ENCODE measurements around the gene MVP. TPM values are rescaled to one million over a fixed set of nuclear protein-coding genes. Genes with fewer than 3 reads are reported as not detected.
A peak's percentile ranks its signal among the peaks of the same experiment; 100 is the strongest.

Gene MVP
- total and polyA plus RNA-seq, 2 donors (not counting 1 experiment from before 2014, with no cell fraction given) = 109 to 121 TPM

GRCh38 chr16:29806641-29807425, 13.4 kb upstream of the MVP start:
- Mint-ChIP-seq H3K9me3 (ENCODE audit: insufficient read depth) (no peaks in the 10 kb centered on the region), H3K4me1 (peaks cover 57% of the 10 kb centered on the region), H3K27ac (peak overlapping the region; percentile 94), H3K4me3 (peak overlapping the region; percentile 93), H3K27me3 (no peaks in the 10 kb centered on the region)
- Histone ChIP-seq H3K4me3 (ENCODE audit: control extremely low read depth in 1 of 5, extremely low read depth in 1 of 5, insufficient read depth in 1 of 5, low read depth in 2 of 5, low read length in 4 of 5) (peak overlapping the region; percentile 25 to 77 (median 66)), H3K4me2 (replicated peaks; ENCODE audit: low read depth, low read length, poor library complexity, severe bottlenecking) (peak overlapping the region; percentile 99), H3K79me2 (ENCODE audit: control insufficient read depth, insufficient read depth, low read length) (peaks cover 37% of the 10 kb centered on the region), H3K4me1 (ENCODE audit: control insufficient read depth in 2 of 2, insufficient read depth in 2 of 2, low read length in 2 of 2) (peaks cover 56 to 61% of the 10 kb centered on the region in 2 donors), H3K27me3 (replicated peaks in 1 of 4; ENCODE audit: control extremely low read depth in 1 of 4, control insufficient read depth in 3 of 4, insufficient read depth in 4 of 4, low read length in 3 of 4) (peaks cover 0 to 7% (median 2%) of the 10 kb centered on the region in 4 experiments), H3K9me3 (ENCODE audit: control extremely low read depth in 1 of 3, control insufficient read depth in 2 of 3, insufficient read depth in 1 of 3, low read length in 2 of 3) (peaks cover 0 to 5% (median 0%) of the 10 kb centered on the region in 3 donors), H3K36me3 (replicated peaks in 1 of 2; ENCODE audit: control extremely low read depth in 1 of 2, control insufficient read depth in 1 of 2, extremely low read depth in 1 of 2, insufficient read depth in 2 of 2, low read length in 1 of 2) (peaks cover 2 to 18% of the 10 kb centered on the region in 2 experiments), H3K9ac (ENCODE audit: low read length) (peak overlapping the region; percentile 68), H4K20me1 (ENCODE audit: control insufficient read depth, insufficient read depth, low read length, poor library complexity, severe bottlenecking) (peaks cover 39% of the 10 kb centered on the region), H3K27ac (ENCODE audit: low read length in 2 of 2) (peak overlapping the region; percentile 68 to 89), H2AFZ (ENCODE audit: insufficient read depth, low read depth, low read length, poor library complexity, severe bottlenecking) (peak overlapping the region; percentile 62)
- peak; percentile 74 for DNase-seq
- no peak for TF ChIP-seq CTCF (IDR thresholded peaks at IDR 0.05)
- TF ChIP-seq EZH2 (IDR thresholded peaks at IDR 0.05; ENCODE audit: borderline replicate concordance, insufficient read depth, low read depth, low read length, poor library complexity, severe bottlenecking) = no peak
- WGBS (ENCODE audit: insufficient coverage) = under 1% methylated on average over 99 of the region's 99 CpGs
- intact Hi-C loops (cut with micrococcal nuclease) = loop anchor here (1.0 to 5.0 kb wide), 3 partner anchors 41 to 198 kb away; no protein-coding TSS in a partner anchor
- no peak for ATAC-seq (ENCODE audit: low read depth)
- ChIA-PET CTCF (interaction anchor here (0.7 to 3.8 kb wide), 18 partner anchors 11 to 225 kb away, joined by 3 to 66 read pairs (median 4); partner anchors contain the start of genes C16orf54, KIF22, MVP and PAGR1), POLR2A (interaction anchor here (0.6 to 4.3 kb wide), 13 partner anchors 9 to 198 kb away, joined by 3 to 31 read pairs (median 7); partner anchors contain the start of genes C16orf54, KCTD13, KIF22 and PAGR1)

All from B cell (primary cell).